ENCODE measurements around the gene HNRNPL. TPM values are rescaled to one million over a fixed set of nuclear protein-coding genes. Genes with fewer than 3 reads are reported as not detected.
A peak's percentile ranks its signal among the peaks of the same experiment; 100 is the strongest.

HNRNPL gene
- total RNA-seq, 1 experiment from 2014 or later: 443 TPM

GRCh38 chr19:38868551-38868950 lies 18.8 kb upstream of the HNRNPL start:
- Histone ChIP-seq H3K36me3 (ENCODE audit: low read depth) (no peaks in the 10 kb centered on the region), H3K4me2 (no peak overlapping the region), H3K79me2 (ENCODE audit: low read depth) (no peaks in the 10 kb centered on the region), H3K27ac (no peak overlapping the region), H3F3A (ENCODE audit: insufficient read depth, low read depth) (peaks cover 29% of the 10 kb centered on the region), H3K4me3 (no peak overlapping the region), H3K4me1 (replicated peaks; ENCODE audit: insufficient read depth) (peaks cover 27% of the 10 kb centered on the region), H3K27me3 (ENCODE audit: insufficient read depth, low read depth) (no peaks in the 10 kb centered on the region), H3K9me3 (ENCODE audit: insufficient read depth, low read depth) (no peaks in the 10 kb centered on the region), H4K20me1 (ENCODE audit: insufficient read depth) (no peaks in the 10 kb centered on the region), H2AFZ (no peak overlapping the region), H3K9me2 (ENCODE audit: insufficient read depth) (no peaks in the 10 kb centered on the region)
- TF ChIP-seq EZH2 (IDR thresholded peaks at IDR 0.05; ENCODE audit: low read depth) (no peak), CTCF (conservative IDR thresholded peaks at IDR 0.05) (no peak)
- ChIA-PET POLR2A (ENCODE audit: unreplicated experiment) (no interaction called here), CTCF (no interaction called here)
- DNase-seq: no peak
- intact Hi-C loops (cut with micrococcal nuclease; ENCODE audit: unreplicated experiment): no loop called here
- no TSS peak for BruUV-seq (replicated peaks)

- Histone ChIP-seq H3K4me1 (replicated peaks; ENCODE audit: insufficient read depth) (peaks cover 40% of the 10 kb centered on the region), H4K20me1 (ENCODE audit: insufficient read depth) (no peaks in the 10 kb centered on the region), H3K36me3 (ENCODE audit: low read depth) (no peaks in the 10 kb centered on the region), H3K79me2 (ENCODE audit: low read depth) (no peaks in the 10 kb centered on the region), H3K9me2 (ENCODE audit: insufficient read depth) (no peaks in the 10 kb centered on the region), H3K27ac (no peak overlapping the region), H2AFZ (no peak overlapping the region), H3F3A (ENCODE audit: insufficient read depth, low read depth) (peaks cover 41% of the 10 kb centered on the region), H3K4me3 (no peak overlapping the region), H3K4me2 (no peak overlapping the region), H3K27me3 (ENCODE audit: insufficient read depth, low read depth) (no peaks in the 10 kb centered on the region), H3K9me3 (ENCODE audit: insufficient read depth, low read depth) (no peaks in the 10 kb centered on the region)
- CTCF ChIA-PET: no interaction called here
- POLR2A ChIA-PET (ENCODE audit: unreplicated experiment): no interaction called here
- intact Hi-C loops (cut with micrococcal nuclease; ENCODE audit: unreplicated experiment): no loop called here
- no peak for DNase-seq
- BruUV-seq (replicated peaks): no TSS peak
- TF ChIP-seq EZH2 (IDR thresholded peaks at IDR 0.05; ENCODE audit: low read depth) (no peak), CTCF (conservative IDR thresholded peaks at IDR 0.05) (no peak)
Observed at GRCh38 chr19:38867171-38867780, 17.5 kb upstream of the HNRNPL start.

- Histone ChIP-seq H3K27me3 (ENCODE audit: insufficient read depth, low read depth) (no peaks in the 10 kb centered on the region), H3F3A (ENCODE audit: insufficient read depth, low read depth) (peaks cover 54% of the 10 kb centered on the region), H3K4me2 (no peak overlapping the region), H3K9me2 (ENCODE audit: insufficient read depth) (no peaks in the 10 kb centered on the region), H3K27ac (peak overlapping the region; percentile 99), H3K4me3 (no peak overlapping the region), H2AFZ (no peak overlapping the region), H3K36me3 (ENCODE audit: low read depth) (no peaks in the 10 kb centered on the region), H3K4me1 (replicated peaks; ENCODE audit: insufficient read depth) (peaks cover 52% of the 10 kb centered on the region), H4K20me1 (ENCODE audit: insufficient read depth) (no peaks in the 10 kb centered on the region), H3K79me2 (ENCODE audit: low read depth) (no peaks in the 10 kb centered on the region), H3K9me3 (ENCODE audit: insufficient read depth, low read depth) (no peaks in the 10 kb centered on the region)
- ChIA-PET POLR2A (ENCODE audit: unreplicated experiment) (interaction anchor here (0.6 kb wide), 2 partner anchors 11 to 68 kb away, joined by 4 read pairs; partner anchors contain the start of genes MRPS12 and SARS2), CTCF (no interaction called here)
- TF ChIP-seq EZH2 (IDR thresholded peaks at IDR 0.05; ENCODE audit: low read depth) (no peak), CTCF (conservative IDR thresholded peaks at IDR 0.05) (no peak)
- intact Hi-C loops (cut with micrococcal nuclease; ENCODE audit: unreplicated experiment): no loop called here
- BruUV-seq (replicated peaks): no TSS peak
- DNase-seq: peak in 1 of 2 experiments; percentile 53
Observed at GRCh38 chr19:38862321-38863059, 12.7 kb upstream of the HNRNPL start.

Measured in PC-9 (cell line).